Inflammatory macrophage treated with lipopolysaccharide for 4 hours (primary cell): Measurements from ENCODE around the gene ESYT2.
"Not testable (repeated sequence)": the region's sequence is repeated elsewhere in the genome, so short reads cannot be mapped to it uniquely, and the experiment has no call there.

Experiments used
- DNase-seq: peaks from one replicate; pipeline ENCODE4 v3.0.0-alpha.2; 2020

ESYT2 gene

GRCh38 chr7:158829342-158830210 is at the start of gene ESYT2:
TSS of gene ESYT2 (minus strand) at chr7:158829509. CDS start at chr7:158829418, 91 bp downstream.
- DNase-seq, result peak; percentile 98

GRCh38 chr7:158878151-158879079 is 49.1 kb upstream of the ESYT2 start:
- not testable (repeated sequence) for DNase-seq

- no peak for DNase-seq
Observed at GRCh38 chr7:158876984-158877383, 47.7 kb upstream of the ESYT2 start.

GRCh38 chr7:158869876-158870275 is 40.6 kb upstream of the ESYT2 start:
- DNase-seq, result no peak

GRCh38 chr7:158868764-158869410 is 39.6 kb upstream of the ESYT2 start:
- DNase-seq, result no peak

GRCh38 chr7:158867214-158867984 is 38.1 kb upstream of the ESYT2 start:
- no peak for DNase-seq

GRCh38 chr7:158865977-158866376 is 36.7 kb upstream of the ESYT2 start:
- DNase-seq, result no peak

GRCh38 chr7:158865462-158865922 is 36.2 kb upstream of the ESYT2 start:
- DNase-seq, result no peak

GRCh38 chr7:158864833-158865232 is 35.5 kb upstream of the ESYT2 start:
- DNase-seq, result no peak

GRCh38 chr7:158864507-158864820 is 35.2 kb upstream of the ESYT2 start:
- DNase-seq, result no peak

- DNase-seq, result peak; percentile 81
Observed at GRCh38 chr7:158863611-158864506, 34.5 kb upstream of the ESYT2 start.

- peak; percentile 40 for DNase-seq
Observed at GRCh38 chr7:158862985-158863610, 33.8 kb upstream of the ESYT2 start.

GRCh38 chr7:158861936-158862704 is 32.8 kb upstream of the ESYT2 start:
- no peak for DNase-seq

GRCh38 chr7:158861004-158861787 is 31.9 kb upstream of the ESYT2 start:
- DNase-seq, result no peak

GRCh38 chr7:158860394-158860793 is 31.1 kb upstream of the ESYT2 start:
- DNase-seq, result no peak

GRCh38 chr7:158858592-158859503 is 29.5 kb upstream of the ESYT2 start:
- DNase-seq, result no peak

GRCh38 chr7:158856883-158857668 is 27.8 kb upstream of the ESYT2 start:
- no peak for DNase-seq
